ENCODE data around the gene AKT1. TPM values are rescaled to one million over a fixed set of nuclear protein-coding genes. Genes with fewer than 3 reads are reported as not detected.

AKT1 gene
- total and polyA plus RNA-seq, 3 experiments from 2014 or later, result 34.1 to 150 (median 147) TPM

DNA sequence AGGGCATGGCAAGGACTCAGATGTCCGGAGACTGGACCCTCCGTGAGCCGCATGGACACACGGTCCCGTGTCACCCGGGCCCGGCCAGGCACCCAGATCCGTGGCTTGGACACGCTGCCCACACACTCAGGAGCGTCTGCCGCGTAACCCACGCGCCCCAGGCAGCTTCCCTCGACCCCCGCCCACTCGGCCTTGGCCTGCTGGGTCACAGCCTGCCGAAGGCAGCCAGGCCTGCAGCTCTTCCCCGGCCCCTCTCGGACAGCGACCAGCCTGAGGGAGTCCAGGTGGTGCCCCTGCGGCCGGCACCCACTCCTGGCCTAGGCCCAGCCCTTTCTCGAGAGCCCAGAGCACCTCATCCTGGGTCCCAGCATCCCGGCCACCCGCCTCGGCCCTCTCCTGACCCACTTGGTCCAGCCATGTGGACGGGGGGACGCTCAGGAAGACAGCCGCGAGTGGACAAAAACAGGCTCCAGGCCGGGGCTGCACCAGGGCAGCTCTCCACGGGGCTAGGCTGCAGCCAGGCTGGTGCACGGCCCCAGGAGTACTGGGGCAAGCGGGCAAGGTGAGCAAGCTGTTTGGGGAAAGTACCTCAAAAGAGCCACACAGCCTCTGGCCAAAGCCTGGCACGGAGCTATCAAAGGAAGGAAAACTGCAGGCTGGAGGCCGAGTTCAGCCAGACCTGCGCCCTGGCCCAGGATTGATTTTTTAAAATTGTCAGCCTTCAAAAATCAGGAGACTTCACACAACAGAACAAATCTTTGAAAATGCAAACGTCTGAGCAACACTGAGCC is 6.5 kb downstream of the AKT1 start:
- Histone ChIP-seq H3K27ac (ENCODE audit: low read depth, low read length) (no peak overlapping the region), H3K4me1 (ENCODE audit: insufficient read depth, low read length) (peaks cover 25% of the 10 kb centered on the region), H3K9me3 (ENCODE audit: low read length) (no peaks in the 10 kb centered on the region), H3K27me3 (ENCODE audit: insufficient read depth, low read length, poor library complexity, severe bottlenecking) (no peaks in the 10 kb centered on the region), H3K4me3 (ENCODE audit: low read length) (no peak overlapping the region), H3K36me3 (ENCODE audit: insufficient read depth, low read length) (peaks cover 4% of the 10 kb centered on the region)
- CTCF ChIA-PET, result interaction anchor here (1.2 kb wide), 1 partner anchor 21 kb away, joined by 5 read pairs; no protein-coding TSS in a partner anchor
- H3K36me3 Mint-ChIP-seq, result peaks cover 0 to 21% (median 0%) of the 10 kb centered on the region in 3 donors
- H3K4me3 Mint-ChIP-seq, result no peak overlapping the region
- no peaks in the 10 kb centered on the region for H3K9me3 Mint-ChIP-seq
- no peak for DNase-seq
- peak overlapping the region in 2 of 8 donors; percentile 21 to 54 for H3K27ac Mint-ChIP-seq
- POLR2A ChIA-PET, result no interaction called here
- peaks cover 19 to 59% (median 26%) of the 10 kb centered on the region in 3 donors for H3K4me1 Mint-ChIP-seq
- H3K27me3 Mint-ChIP-seq, result no peaks in the 10 kb centered on the region

DNA sequence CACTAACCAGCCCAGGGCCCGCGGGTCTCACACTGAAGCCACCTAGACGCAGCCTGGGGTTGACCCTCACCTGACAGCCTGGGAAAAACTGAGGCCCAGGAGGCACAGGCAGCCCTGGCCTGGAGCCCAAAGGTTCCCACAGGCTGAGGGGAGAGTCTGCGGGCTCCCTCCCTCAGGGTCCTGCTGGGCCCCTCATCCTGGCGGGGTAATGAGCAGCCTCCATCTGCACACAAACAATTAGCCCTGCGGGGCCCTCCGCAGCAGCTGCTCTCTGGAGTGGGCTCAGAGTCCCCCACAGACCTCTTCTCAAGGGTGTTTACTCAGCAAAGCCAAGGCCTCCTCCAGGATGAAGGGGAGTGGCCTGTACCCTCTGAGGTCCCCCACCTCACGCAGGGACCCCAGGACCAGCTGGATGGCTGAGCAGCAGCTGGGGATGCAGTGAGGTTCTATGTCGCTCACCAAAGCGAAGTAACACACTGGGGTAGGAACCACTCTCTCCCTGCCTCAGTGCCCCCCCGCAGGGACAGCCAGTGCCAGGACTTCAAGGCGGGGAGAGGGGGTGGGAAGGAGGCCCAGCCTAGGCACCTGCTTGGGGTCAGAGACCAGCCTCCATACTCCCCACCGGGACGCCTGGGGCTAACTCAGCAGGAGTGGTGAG is 7.3 kb downstream of the AKT1 start:
- no peaks in the 10 kb centered on the region for H3K27me3 ChIP-seq (ENCODE audit: insufficient read depth, low read length, poor library complexity, severe bottlenecking)
- H3K4me3 ChIP-seq (ENCODE audit: low read length), result no peak overlapping the region
- Mint-ChIP-seq H3K9me3 (no peaks in the 10 kb centered on the region), H3K36me3 (peaks cover 0 to 21% (median 0%) of the 10 kb centered on the region in 3 donors), H3K4me1 (peaks cover 11 to 51% (median 18%) of the 10 kb centered on the region in 3 donors), H3K27me3 (no peaks in the 10 kb centered on the region), H3K27ac (peak overlapping the region in 1 of 8 donors; percentile 58), H3K4me3 (no peak overlapping the region)
- peaks cover 17% of the 10 kb centered on the region for H3K4me1 ChIP-seq (ENCODE audit: insufficient read depth, low read length)
- H3K27ac ChIP-seq (ENCODE audit: low read depth, low read length), result no peak overlapping the region
- H3K9me3 ChIP-seq (ENCODE audit: low read length), result no peaks in the 10 kb centered on the region
- peaks cover 4% of the 10 kb centered on the region for H3K36me3 ChIP-seq (ENCODE audit: insufficient read depth, low read length)
- ChIA-PET CTCF (no interaction called here), POLR2A (no interaction called here)
- no peak for DNase-seq

- no peak for DNase-seq
- H3K4me1 Mint-ChIP-seq, result peaks cover 5 to 45% (median 13%) of the 10 kb centered on the region in 3 donors
- H3K36me3 Mint-ChIP-seq, result peaks cover 0 to 20% (median 0%) of the 10 kb centered on the region in 3 donors
- no peak overlapping the region for H3K4me3 Mint-ChIP-seq
- no peak overlapping the region for H3K4me3 ChIP-seq (ENCODE audit: low read length)
- peaks cover 12% of the 10 kb centered on the region for H3K4me1 ChIP-seq (ENCODE audit: insufficient read depth, low read length)
- no peaks in the 10 kb centered on the region for H3K9me3 ChIP-seq (ENCODE audit: low read length)
- CTCF ChIA-PET, result interaction anchor here (0.9 kb wide), 1 partner anchor 19 kb away, joined by 3 read pairs; no protein-coding TSS in a partner anchor
- H3K27ac ChIP-seq (ENCODE audit: low read depth, low read length), result no peak overlapping the region
- peak overlapping the region in 2 of 8 donors; percentile 33 to 41 for H3K27ac Mint-ChIP-seq
- H3K27me3 ChIP-seq (ENCODE audit: insufficient read depth, low read length, poor library complexity, severe bottlenecking), result no peaks in the 10 kb centered on the region
- H3K27me3 Mint-ChIP-seq, result no peaks in the 10 kb centered on the region
- POLR2A ChIA-PET, result no interaction called here
- peaks cover 4% of the 10 kb centered on the region for H3K36me3 ChIP-seq (ENCODE audit: insufficient read depth, low read length)
- H3K9me3 Mint-ChIP-seq, result no peaks in the 10 kb centered on the region
Measured at GRCh38 chr14:104787736-104788135, 7.8 kb downstream of the AKT1 start.

DNA sequence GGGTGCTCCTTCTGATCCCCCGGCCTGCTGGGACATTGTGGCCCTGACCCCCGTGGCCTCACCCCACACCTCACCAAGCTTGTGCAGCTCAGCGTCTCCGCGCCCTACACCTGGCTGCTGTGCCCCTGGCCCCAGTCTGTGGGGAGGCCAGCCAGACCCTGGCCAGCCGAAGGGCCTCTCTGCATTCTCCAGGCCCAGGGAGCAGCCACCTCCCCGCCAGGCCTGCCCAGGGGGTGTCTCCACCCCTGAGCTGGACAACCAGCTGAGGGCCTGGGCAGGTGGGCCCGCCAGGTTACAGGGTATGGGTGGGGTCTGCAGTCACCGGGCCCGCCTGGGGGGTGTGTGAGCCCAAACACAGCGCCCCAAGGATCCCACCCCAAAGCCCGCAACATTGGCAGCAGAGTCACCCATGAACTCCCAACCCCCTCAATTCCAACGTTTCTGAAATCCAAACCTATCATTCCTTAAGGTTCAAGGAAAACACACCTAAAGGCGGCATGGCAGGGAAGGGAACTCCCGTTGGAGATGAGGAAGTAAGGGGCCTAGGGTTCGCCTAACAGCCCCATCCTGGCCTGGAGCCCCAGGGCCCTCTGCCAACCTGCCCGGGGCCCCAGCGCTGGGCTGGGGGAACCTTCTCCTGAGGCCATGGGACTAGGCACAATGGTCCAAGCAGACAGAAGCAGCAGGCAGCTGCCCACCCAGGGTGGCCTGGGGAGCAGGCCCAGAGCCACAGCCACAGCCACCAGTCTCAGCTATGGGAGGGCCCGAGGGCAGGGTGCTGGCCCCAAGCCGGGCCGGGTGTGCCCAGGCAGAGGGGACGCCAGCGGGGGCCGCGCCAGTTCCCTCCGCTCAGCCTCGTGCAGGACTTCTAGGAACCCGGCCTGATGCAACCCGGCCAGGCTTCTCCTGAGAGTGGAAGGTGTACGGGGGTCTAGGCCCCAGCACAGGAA is 8.5 kb downstream of the AKT1 start:
- DNase-seq, result no peak
- Mint-ChIP-seq H3K9me3 (no peaks in the 10 kb centered on the region), H3K27me3 (no peaks in the 10 kb centered on the region), H3K36me3 (peaks cover 0 to 17% (median 0%) of the 10 kb centered on the region in 3 donors), H3K4me3 (peak overlapping the region in 1 of 7 donors; percentile 36), H3K27ac (peak overlapping the region in 3 of 8 donors; percentile 29 to 71 (median 55)), H3K4me1 (peaks cover 4 to 41% (median 12%) of the 10 kb centered on the region in 3 donors)
- ChIA-PET POLR2A (no interaction called here), CTCF (interaction anchor here (0.9 to 1.0 kb wide), 2 partner anchors 19 to 39 kb away, joined by 3 read pairs; no protein-coding TSS in a partner anchor)
- H3K27ac ChIP-seq (ENCODE audit: low read depth, low read length), result no peak overlapping the region
- peaks cover 9% of the 10 kb centered on the region for H3K4me1 ChIP-seq (ENCODE audit: insufficient read depth, low read length)
- H3K9me3 ChIP-seq (ENCODE audit: low read length), result no peaks in the 10 kb centered on the region
- no peaks in the 10 kb centered on the region for H3K27me3 ChIP-seq (ENCODE audit: insufficient read depth, low read length, poor library complexity, severe bottlenecking)
- peaks cover 4% of the 10 kb centered on the region for H3K36me3 ChIP-seq (ENCODE audit: insufficient read depth, low read length)
- H3K4me3 ChIP-seq (ENCODE audit: low read length), result no peak overlapping the region

DNA sequence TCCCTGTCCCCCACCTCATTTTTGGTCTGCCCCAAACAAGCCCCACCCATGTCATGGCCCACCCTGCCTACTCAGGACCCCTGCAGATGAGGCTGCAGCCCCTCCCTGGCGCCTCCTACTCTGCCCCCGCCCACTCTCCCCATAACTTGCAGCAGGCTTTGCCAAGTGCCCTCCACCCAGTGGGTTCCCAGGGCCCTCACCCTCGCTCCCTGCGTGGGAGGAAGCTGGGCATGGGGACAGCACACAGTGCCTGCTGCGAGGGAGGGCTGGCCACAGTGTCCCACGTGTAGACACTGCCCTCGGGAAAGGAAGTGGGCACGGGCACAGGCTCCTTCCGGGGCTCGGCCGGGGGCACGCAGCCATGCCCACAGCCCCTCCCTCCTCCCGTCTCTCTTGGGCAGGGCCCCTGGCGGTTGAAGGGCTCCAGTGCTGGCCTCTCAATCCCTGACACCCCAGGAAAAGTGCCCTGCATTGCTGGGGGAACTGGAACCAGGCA is 9.4 kb downstream of the AKT1 start:
- H3K27me3 Mint-ChIP-seq, result no peaks in the 10 kb centered on the region
- peaks cover 9% of the 10 kb centered on the region for H3K4me1 ChIP-seq (ENCODE audit: insufficient read depth, low read length)
- no peaks in the 10 kb centered on the region for H3K9me3 ChIP-seq (ENCODE audit: low read length)
- ChIA-PET POLR2A (no interaction called here), CTCF (interaction anchor here (1.0 to 1.5 kb wide), 2 partner anchors 26 to 40 kb away, joined by 3 read pairs; no protein-coding TSS in a partner anchor)
- no peak overlapping the region for H3K27ac ChIP-seq (ENCODE audit: low read depth, low read length)
- H3K36me3 ChIP-seq (ENCODE audit: insufficient read depth, low read length), result no peaks in the 10 kb centered on the region
- peak overlapping the region in 1 of 7 donors; percentile 40 for H3K4me3 Mint-ChIP-seq
- no peaks in the 10 kb centered on the region for H3K9me3 Mint-ChIP-seq
- H3K27ac Mint-ChIP-seq, result peak overlapping the region in 5 of 8 donors; percentile 14 to 81 (median 42)
- H3K4me1 Mint-ChIP-seq, result peaks cover 0 to 35% (median 9%) of the 10 kb centered on the region in 3 donors
- H3K36me3 Mint-ChIP-seq, result peaks cover 0 to 11% (median 0%) of the 10 kb centered on the region in 3 donors
- H3K4me3 ChIP-seq (ENCODE audit: low read length), result no peak overlapping the region
- H3K27me3 ChIP-seq (ENCODE audit: insufficient read depth, low read length, poor library complexity, severe bottlenecking), result no peaks in the 10 kb centered on the region
- no peak for DNase-seq

GRCh38 chr14:104785708-104786080 is 9.9 kb downstream of the AKT1 start:
- no peak for DNase-seq
- Histone ChIP-seq H3K4me3 (ENCODE audit: low read length) (no peak overlapping the region), H3K36me3 (ENCODE audit: insufficient read depth, low read length) (no peaks in the 10 kb centered on the region), H3K9me3 (ENCODE audit: low read length) (no peaks in the 10 kb centered on the region), H3K27ac (ENCODE audit: low read depth, low read length) (no peak overlapping the region), H3K27me3 (ENCODE audit: insufficient read depth, low read length, poor library complexity, severe bottlenecking) (no peaks in the 10 kb centered on the region), H3K4me1 (ENCODE audit: insufficient read depth, low read length) (peaks cover 9% of the 10 kb centered on the region)
- POLR2A ChIA-PET, result no interaction called here
- Mint-ChIP-seq H3K4me1 (peaks cover 0 to 31% (median 9%) of the 10 kb centered on the region in 3 donors), H3K9me3 (no peaks in the 10 kb centered on the region), H3K36me3 (peaks cover 0 to 9% (median 0%) of the 10 kb centered on the region in 3 donors), H3K27ac (peak overlapping the region in 3 of 8 donors; percentile 42 to 81 (median 47)), H3K27me3 (no peaks in the 10 kb centered on the region), H3K4me3 (no peak overlapping the region)
- CTCF ChIA-PET, result interaction anchor here (1.5 kb wide), 1 partner anchor 27 kb away, joined by 3 read pairs; no protein-coding TSS in a partner anchor

DNA sequence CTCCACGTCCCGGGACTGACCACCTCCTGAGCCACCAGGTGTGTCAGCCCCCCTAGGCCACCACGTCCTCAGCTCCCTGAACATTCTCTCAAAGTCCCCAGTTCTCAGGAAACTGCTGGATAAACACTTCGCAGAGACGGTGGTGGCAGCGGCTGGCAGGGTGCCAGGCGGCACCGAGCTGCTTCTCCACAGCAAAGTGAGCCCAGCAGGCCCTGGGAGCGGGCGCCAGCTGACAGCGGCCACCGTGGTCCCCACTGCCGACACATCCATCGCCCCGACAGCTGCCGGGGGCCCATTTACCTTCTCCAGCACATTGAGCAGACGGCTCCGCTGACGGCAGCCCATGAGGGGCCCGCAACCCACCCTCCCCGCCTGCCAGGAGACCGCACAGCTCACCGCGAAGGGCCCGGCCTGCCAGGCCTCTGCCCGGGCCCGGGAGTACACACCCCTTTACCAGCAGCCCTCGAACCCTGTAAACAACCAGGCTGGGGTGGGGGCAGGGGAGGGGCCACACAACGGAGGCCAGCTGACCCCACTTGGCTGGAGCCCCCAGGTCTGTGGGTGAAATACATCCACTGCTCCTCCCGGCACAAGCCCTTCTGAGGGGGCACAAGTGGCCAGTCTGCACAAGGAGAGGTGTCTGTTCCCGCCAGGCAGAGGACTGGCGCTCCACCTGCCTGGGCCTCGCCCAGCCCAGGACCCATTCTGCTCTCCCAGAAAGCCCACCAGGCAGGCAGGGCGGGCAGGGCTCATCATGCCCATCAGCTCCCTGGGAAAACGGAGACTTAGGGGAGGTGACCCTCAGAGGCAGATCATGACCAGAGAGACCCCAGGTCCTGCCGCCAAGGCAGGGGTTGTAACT is 10.5 kb downstream of the AKT1 start:
- Histone ChIP-seq H3K36me3 (ENCODE audit: insufficient read depth, low read length) (no peaks in the 10 kb centered on the region), H3K4me1 (ENCODE audit: insufficient read depth, low read length) (peaks cover 9% of the 10 kb centered on the region), H3K27ac (ENCODE audit: low read depth, low read length) (no peak overlapping the region), H3K4me3 (ENCODE audit: low read length) (no peak overlapping the region), H3K27me3 (ENCODE audit: insufficient read depth, low read length, poor library complexity, severe bottlenecking) (no peaks in the 10 kb centered on the region), H3K9me3 (ENCODE audit: low read length) (no peaks in the 10 kb centered on the region)
- no peaks in the 10 kb centered on the region for H3K9me3 Mint-ChIP-seq
- H3K27ac Mint-ChIP-seq, result peak overlapping the region in 1 of 8 donors; percentile 42
- no peak overlapping the region for H3K4me3 Mint-ChIP-seq
- H3K27me3 Mint-ChIP-seq, result no peaks in the 10 kb centered on the region
- POLR2A ChIA-PET, result no interaction called here
- peaks cover 0 to 31% (median 9%) of the 10 kb centered on the region in 3 donors for H3K4me1 Mint-ChIP-seq
- CTCF ChIA-PET, result interaction anchor here (1.5 kb wide), 1 partner anchor 27 kb away, joined by 3 read pairs; no protein-coding TSS in a partner anchor
- no peak for DNase-seq
- peaks cover 0 to 11% (median 0%) of the 10 kb centered on the region in 3 donors for H3K36me3 Mint-ChIP-seq
